Mesenchymal stem cell (in vitro differentiated cells and primary cell): Measurements from ENCODE around the gene BIN2.

Source experiments
- DNase-seq: peaks from one replicate; pipeline ENCODE4 v3.0.0-alpha.2; 2013
- H2AFZ ChIP-seq: one replicate; pipeline ENCODE4 v1.6.1; 2013; ENCODE audit warnings: low read depth, mild to moderate bottlenecking, control low read depth, inconsistent platforms, low read length, moderate library complexity
- H2AK5ac ChIP-seq: 2 replicates; pipeline ENCODE4 v1.6.1; 2013; ENCODE audit warnings: low read length, moderate library complexity, mild to moderate bottlenecking, inconsistent platforms; ENCODE audit not compliant: severe bottlenecking
- H2BK120ac ChIP-seq: one replicate; pipeline ENCODE4 v1.6.1; 2013; ENCODE audit warnings: low read depth, mild to moderate bottlenecking, inconsistent platforms, low read length, moderate library complexity
- H2BK12ac ChIP-seq, 2 experiments: one replicate each; pipeline ENCODE4 v1.6.1; 2013; ENCODE audit warnings: inconsistent platforms in 2 of 2, low read length in 2 of 2, mild to moderate bottlenecking in 2 of 2, moderate library complexity in 2 of 2, control low read depth in 1 of 2
- H2BK15ac ChIP-seq: one replicate; pipeline ENCODE4 v1.6.1; 2013; ENCODE audit warnings: mild to moderate bottlenecking, low read depth, inconsistent platforms; ENCODE audit not compliant: poor library complexity, severe bottlenecking
- H2BK5ac ChIP-seq: 2 replicates; pipeline ENCODE4 v1.6.1; 2013; ENCODE audit warnings: low read depth, mild to moderate bottlenecking, low read length, control low read depth, inconsistent platforms; ENCODE audit not compliant: poor library complexity, severe bottlenecking
- H3K14ac ChIP-seq, 2 experiments: one replicate each; pipeline ENCODE4 v1.6.1; 2013; ENCODE audit warnings: inconsistent platforms in 2 of 2, low read length in 2 of 2, control low read depth in 1 of 2, mild to moderate bottlenecking in 1 of 2, moderate library complexity in 1 of 2
- H3K18ac ChIP-seq, 2 experiments: one replicate each; pipeline ENCODE4 v1.6.1; 2013; ENCODE audit warnings: inconsistent platforms in 2 of 2, low read length in 2 of 2, control low read depth in 1 of 2, low read depth in 1 of 2, mild to moderate bottlenecking in 1 of 2
- H3K23ac ChIP-seq, 2 experiments: one replicate each; pipeline ENCODE4 v1.6.1; 2013; ENCODE audit warnings: inconsistent platforms in 2 of 2, low read length in 2 of 2, mild to moderate bottlenecking in 2 of 2, moderate library complexity in 2 of 2, control low read depth in 1 of 2
- H3K27ac ChIP-seq: 2 replicates; pipeline ENCODE4 v1.5.1; 2013; ENCODE audit warnings: mild to moderate bottlenecking, moderate library complexity, low read length, control low read depth, inconsistent platforms; ENCODE audit not compliant: poor library complexity, severe bottlenecking
- H3K27me3 ChIP-seq, 2 experiments: 2 replicates each; pipeline versions ENCODE4 v1.6.1 to v1.7.0; 2013; ENCODE audit warnings: low read length in 2 of 2, mild to moderate bottlenecking in 2 of 2, moderate library complexity in 2 of 2, control low read depth in 1 of 2, inconsistent platforms in 1 of 2; ENCODE audit not compliant: control insufficient read depth in 1 of 2, insufficient read depth in 1 of 2
- H3K36me3 ChIP-seq, 2 experiments: 2 replicates each; pipeline versions ENCODE4 v1.6.1 to v1.7.0; 2013; ENCODE audit warnings: low read length in 2 of 2, control low read depth in 1 of 2, inconsistent platforms in 1 of 2, low read depth in 1 of 2, mild to moderate bottlenecking in 1 of 2; ENCODE audit not compliant: insufficient read depth in 2 of 2, control insufficient read depth in 1 of 2
- H3K4ac ChIP-seq, 2 experiments: one replicate each; pipeline ENCODE4 v1.6.1; 2013; ENCODE audit warnings: inconsistent platforms in 2 of 2, low read length in 2 of 2, mild to moderate bottlenecking in 2 of 2, moderate library complexity in 2 of 2, control low read depth in 1 of 2, low read depth in 1 of 2
- H3K4me1 ChIP-seq: 2 replicates; pipeline ENCODE4 v1.6.1; 2013; ENCODE audit warnings: low read depth, low read length, control low read depth; ENCODE audit not compliant: control insufficient read depth, insufficient read depth
- H3K4me2 ChIP-seq: 2 replicates; pipeline ENCODE4 v1.6.1; 2013; ENCODE audit warnings: low read length, mild to moderate bottlenecking, inconsistent platforms; ENCODE audit not compliant: poor library complexity, severe bottlenecking
- H3K4me3 ChIP-seq, 2 experiments: 2 replicates each; pipeline versions ENCODE4 v1.5.1 to v1.7.0; 2013; ENCODE audit warnings: low read length in 2 of 2, mild to moderate bottlenecking in 2 of 2, control low read depth in 1 of 2, low read depth in 1 of 2; ENCODE audit not compliant: insufficient read depth in 1 of 2
- H3K79me1 ChIP-seq: replicated peaks from 2 replicates; pipeline ENCODE4 v1.6.1; 2013; ENCODE audit warnings: mild to moderate bottlenecking, control low read depth, low read length, inconsistent platforms; ENCODE audit not compliant: poor library complexity, severe bottlenecking
- H3K9ac ChIP-seq: 2 replicates; pipeline ENCODE4 v1.7.0; 2013; ENCODE audit warnings: mild to moderate bottlenecking, low read length, moderate library complexity
- H3K9me3 ChIP-seq: 2 replicates; pipeline ENCODE4 v1.7.0; 2013; ENCODE audit warnings: mild to moderate bottlenecking, low read length; ENCODE audit not compliant: control insufficient read depth
- H4K8ac ChIP-seq: one replicate; pipeline ENCODE4 v1.6.1; 2013; ENCODE audit warnings: inconsistent platforms, mild to moderate bottlenecking, low read length, moderate library complexity
- H4K91ac ChIP-seq: one replicate; pipeline ENCODE4 v1.6.1; 2013; ENCODE audit warnings: mild to moderate bottlenecking, low read length, inconsistent platforms
- WGBS: methylation state at CpG from one replicate; pipeline ENCODE4 v1.1.7; 2013; ENCODE audit warnings: mixed read lengths; 5-methylcytosine and 5-hydroxymethylcytosine counted together

The BIN2 gene

DNA sequence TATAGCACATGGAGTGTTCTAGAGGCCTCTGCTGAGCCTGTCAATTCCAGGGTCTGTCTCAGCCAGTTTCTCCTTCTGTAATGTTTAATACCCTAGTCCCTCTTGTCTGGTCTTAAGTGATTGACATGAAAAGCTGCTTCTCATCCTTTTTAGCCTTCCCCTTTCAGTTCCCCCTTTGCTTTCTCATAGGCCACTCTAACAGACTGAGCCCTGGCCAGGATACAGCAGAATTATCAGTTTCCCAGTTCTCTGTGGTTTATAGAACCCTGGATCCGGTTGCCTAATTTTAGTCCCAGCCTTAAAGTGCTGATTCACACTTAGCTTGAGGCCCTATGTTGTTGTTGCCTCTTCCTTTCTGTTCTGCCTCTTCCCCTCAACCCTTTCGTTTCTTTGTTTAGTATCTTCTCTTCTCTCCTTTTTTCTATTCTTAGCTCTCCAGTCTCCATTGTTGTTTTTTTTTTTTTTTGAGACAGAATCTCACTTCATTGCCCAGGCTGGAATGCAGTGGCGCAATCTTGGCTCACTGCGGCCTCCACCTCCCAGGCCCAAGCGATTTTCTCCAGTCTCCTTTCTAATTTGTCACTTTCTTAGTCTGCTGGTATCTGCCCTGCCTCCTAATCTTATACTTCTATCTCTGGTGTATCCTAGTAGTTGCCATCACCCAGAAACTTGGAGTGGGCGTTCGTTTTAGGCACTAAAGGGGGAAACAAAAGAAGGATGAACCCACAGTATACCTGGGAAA lies 2.9 kb upstream of the BIN2 start:
- H3K79me1 ChIP-seq: no peaks in the 10 kb centered on the region
- H3K14ac ChIP-seq: no peak overlapping the region
- DNase-seq: peak; percentile 68
- H3K23ac ChIP-seq: no peak overlapping the region
- peak overlapping the region; percentile 44 for H3K9ac ChIP-seq
- H3K27me3 ChIP-seq: no peaks in the 10 kb centered on the region
- no peak overlapping the region for H2BK5ac ChIP-seq
- 63% methylated on average over 7 of the region's 7 CpGs for WGBS
- no peak overlapping the region for H2BK12ac ChIP-seq
- peak overlapping the region; percentile 66 for H2BK120ac ChIP-seq
- H3K9me3 ChIP-seq: no peaks in the 10 kb centered on the region
- peak overlapping the region in 1 of 2 experiments; percentile 19 for H3K4ac ChIP-seq
- H4K91ac ChIP-seq: no peak overlapping the region
- no peaks in the 10 kb centered on the region for H3K36me3 ChIP-seq
- H2BK15ac ChIP-seq: no peak overlapping the region
- no peak overlapping the region for H2AFZ ChIP-seq
- H3K18ac ChIP-seq: peak overlapping the region in 1 of 2 experiments; percentile 23
- H3K4me3 ChIP-seq: no peak overlapping the region
- H3K27ac ChIP-seq: no peak overlapping the region
- no peaks in the 10 kb centered on the region for H3K4me1 ChIP-seq
- H4K8ac ChIP-seq: peak overlapping the region; percentile 53
- H3K4me2 ChIP-seq: no peak overlapping the region
- no peak overlapping the region for H2AK5ac ChIP-seq

- Histone ChIP-seq H2BK12ac (no peak overlapping the region), H2AK5ac (no peak overlapping the region), H3K9ac (no peak overlapping the region), H3K27me3 (no peaks in the 10 kb centered on the region), H3K9me3 (no peaks in the 10 kb centered on the region), H3K4me2 (no peak overlapping the region), H3K36me3 (no peaks in the 10 kb centered on the region), H4K91ac (no peak overlapping the region), H2BK15ac (no peak overlapping the region), H2BK120ac (no peak overlapping the region), H3K4ac (no peak overlapping the region), H3K14ac (no peak overlapping the region), H3K4me1 (no peaks in the 10 kb centered on the region), H3K23ac (no peak overlapping the region), H4K8ac (no peak overlapping the region), H3K27ac (no peak overlapping the region), H2AFZ (no peak overlapping the region), H2BK5ac (no peak overlapping the region), H3K18ac (no peak overlapping the region), H3K79me1 (no peaks in the 10 kb centered on the region), H3K4me3 (no peak overlapping the region)
- 94% methylated on average over 4 of the region's 4 CpGs for WGBS
- no peak for DNase-seq
These were observed 979 bp upstream of the BIN2 start for GRCh38 chr12:51324953-51325352.

DNA sequence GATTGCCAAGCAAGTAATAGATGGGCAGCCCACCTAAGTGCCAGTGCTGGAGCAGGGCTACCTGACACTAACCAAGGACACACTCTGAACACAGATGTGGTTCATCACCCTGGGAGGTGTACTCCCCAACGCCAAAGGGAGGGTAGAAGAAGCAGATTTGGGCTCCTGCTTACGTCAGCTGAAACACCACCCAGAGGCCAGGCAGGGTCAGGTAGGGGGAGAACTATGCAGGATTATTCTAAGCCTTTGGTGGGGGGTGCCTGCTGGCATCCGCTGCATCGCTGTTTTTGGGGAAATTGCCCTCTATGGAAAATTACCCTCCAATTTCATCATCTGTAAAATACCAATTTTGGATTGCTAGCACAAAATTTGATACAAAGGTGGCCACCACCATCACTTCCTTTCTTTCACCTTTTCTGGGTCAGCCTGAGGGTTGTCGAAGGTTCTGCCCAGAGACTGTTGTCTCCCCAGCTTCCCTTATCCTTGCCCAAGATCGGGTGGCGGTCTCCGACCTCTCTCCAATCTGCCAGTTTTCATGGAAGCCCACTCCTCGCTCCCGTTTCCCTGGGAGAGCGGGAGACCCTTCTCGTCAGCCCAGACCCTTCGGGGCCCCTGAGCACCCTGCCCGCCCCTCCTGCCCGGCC lies 535 bp downstream of the BIN2 start:
- no peak overlapping the region for H3K4me2 ChIP-seq
- no peak overlapping the region for H3K4me3 ChIP-seq
- H2BK15ac ChIP-seq: no peak overlapping the region
- H3K23ac ChIP-seq: no peak overlapping the region
- H4K91ac ChIP-seq: no peak overlapping the region
- no peak for DNase-seq
- H3K9ac ChIP-seq: no peak overlapping the region
- no peaks in the 10 kb centered on the region for H3K79me1 ChIP-seq
- no peak overlapping the region for H2BK5ac ChIP-seq
- H2AK5ac ChIP-seq: no peak overlapping the region
- no peak overlapping the region for H4K8ac ChIP-seq
- H3K27me3 ChIP-seq: no peaks in the 10 kb centered on the region
- H3K4me1 ChIP-seq: no peaks in the 10 kb centered on the region
- H3K14ac ChIP-seq: no peak overlapping the region
- no peak overlapping the region for H2AFZ ChIP-seq
- no peaks in the 10 kb centered on the region for H3K36me3 ChIP-seq
- H3K4ac ChIP-seq: no peak overlapping the region
- no peak overlapping the region for H3K18ac ChIP-seq
- H3K9me3 ChIP-seq: no peaks in the 10 kb centered on the region
- no peak overlapping the region for H3K27ac ChIP-seq
- no peak overlapping the region for H2BK12ac ChIP-seq
- H2BK120ac ChIP-seq: no peak overlapping the region
- 96% methylated on average over 15 of the region's 15 CpGs for WGBS

DNA sequence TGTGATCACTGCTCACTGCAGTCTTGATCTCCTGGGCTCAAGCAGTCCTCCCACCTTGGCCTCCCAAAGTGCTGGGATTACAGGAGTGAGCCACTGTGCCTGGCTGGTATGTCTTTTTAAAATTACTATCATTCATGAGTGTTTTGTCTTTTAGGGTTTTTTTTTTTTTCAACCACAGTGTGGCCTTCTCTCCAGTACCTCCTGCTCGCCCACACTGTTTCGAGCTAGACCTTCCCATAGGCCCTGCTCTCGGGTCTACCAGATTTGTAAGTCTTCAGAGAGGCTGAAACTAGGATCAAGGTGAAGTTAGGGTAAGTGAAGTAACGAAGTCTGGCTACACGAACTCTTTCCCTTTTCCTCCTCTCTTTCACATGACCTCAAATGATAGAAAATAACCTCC lies 1.5 kb downstream of the BIN2 start:
- H3K18ac ChIP-seq: no peak overlapping the region
- no peak overlapping the region for H2BK5ac ChIP-seq
- no peak overlapping the region for H2AK5ac ChIP-seq
- no peaks in the 10 kb centered on the region for H3K36me3 ChIP-seq
- H3K4me3 ChIP-seq: no peak overlapping the region
- no peak overlapping the region for H2BK15ac ChIP-seq
- H3K79me1 ChIP-seq: no peaks in the 10 kb centered on the region
- no peak overlapping the region for H3K4ac ChIP-seq
- no peak overlapping the region for H3K4me2 ChIP-seq
- no peaks in the 10 kb centered on the region for H3K4me1 ChIP-seq
- WGBS: 93% methylated on average over 2 of the region's 5 CpGs
- H3K27me3 ChIP-seq: no peaks in the 10 kb centered on the region
- no peak for DNase-seq
- no peak overlapping the region for H4K91ac ChIP-seq
- no peak overlapping the region for H3K27ac ChIP-seq
- no peak overlapping the region for H4K8ac ChIP-seq
- no peak overlapping the region for H2AFZ ChIP-seq
- H3K23ac ChIP-seq: no peak overlapping the region
- H3K9me3 ChIP-seq: no peaks in the 10 kb centered on the region
- no peak overlapping the region for H3K14ac ChIP-seq
- no peak overlapping the region for H3K9ac ChIP-seq
- no peak overlapping the region for H2BK120ac ChIP-seq
- no peak overlapping the region for H2BK12ac ChIP-seq
